Hepatocyte (in vitro differentiated cells): ENCODE measurements around the gene DEFB132. TPM values are rescaled to one million over a fixed set of nuclear protein-coding genes. Genes with fewer than 3 reads are reported as not detected.

Experiments
- DNase-seq: peaks from one replicate; pipeline ENCODE4 v3.0.0-alpha.2; 2016; ENCODE audit warnings: low spot score
- H2AFZ ChIP-seq: fragments of 200-600 bp; sonication (generic); 2 replicates; pipeline ENCODE4 v1.6.0; 2016; ENCODE audit warnings: antibody characterized with exemption, mild to moderate bottlenecking
- H3K27ac ChIP-seq: fragments of 200-600 bp; sonication (generic); 2 replicates; pipeline ENCODE4 v1.5.1; 2016; ENCODE audit warnings: mild to moderate bottlenecking
- H3K27me3 ChIP-seq: fragments of 200-600 bp; sonication (generic); 2 replicates; pipeline ENCODE4 v1.6.1; 2016
- H3K36me3 ChIP-seq: fragments of 200-600 bp; sonication (generic); replicated peaks from 2 replicates; pipeline ENCODE4 v1.5.1; 2016; ENCODE audit warnings: low read depth; ENCODE audit not compliant: insufficient read depth
- H3K4me1 ChIP-seq: fragments of 200-600 bp; sonication (generic); 2 replicates; pipeline ENCODE4 v1.5.1; 2016; ENCODE audit warnings: mild to moderate bottlenecking, moderate library complexity; ENCODE audit not compliant: insufficient read depth
- H3K4me2 ChIP-seq: fragments of 200-600 bp; sonication (generic); 2 replicates; pipeline ENCODE4 v1.6.0; 2016
- H3K4me3 ChIP-seq: fragments of 200-600 bp; sonication (generic); 2 replicates; pipeline ENCODE4 v1.5.1; 2016; ENCODE audit warnings: mild to moderate bottlenecking
- H3K79me2 ChIP-seq: fragments of 200-600 bp; sonication (generic); 2 replicates; pipeline ENCODE4 v1.6.0; 2017; ENCODE audit warnings: mild to moderate bottlenecking
- H3K9me2 ChIP-seq: fragments of 200-600 bp; sonication (generic); replicated peaks from 2 replicates; pipeline ENCODE4 v1.6.0; 2017; ENCODE audit warnings: mild to moderate bottlenecking; ENCODE audit not compliant: insufficient read depth
- H3K9me3 ChIP-seq: fragments of 200-600 bp; sonication (generic); 2 replicates; pipeline ENCODE4 v1.5.1; 2016; ENCODE audit warnings: low read depth, mild to moderate bottlenecking
- H4K20me1 ChIP-seq: fragments of 200-600 bp; sonication (generic); 2 replicates; pipeline ENCODE4 v1.6.0; 2016; ENCODE audit warnings: mild to moderate bottlenecking; ENCODE audit not compliant: insufficient read depth, poor library complexity, severe bottlenecking
- EZH2 ChIP-seq: fragments of 200-600 bp; sonication (generic); IDR thresholded peaks from 2 replicates; pipeline ENCODE4 v1.6.1; 2016; ENCODE audit warnings: antibody characterized with exemption, mild to moderate bottlenecking, borderline replicate concordance
- EZH2phosphoT487 ChIP-seq: fragments of 200-600 bp; sonication (generic); IDR thresholded peaks from one replicate; pipeline ENCODE4 v1.6.1; 2018; ENCODE audit warnings: antibody characterized with exemption, mild to moderate bottlenecking, low read depth, moderate library complexity; ENCODE audit not compliant: unreplicated experiment, severe bottlenecking
- WGBS: methylation state at CpG from one replicate; pipeline ENCODE4 v1.1.6; 2016; ENCODE audit warnings: low lambda C conversion rate; ENCODE audit errors: missing lambda C conversion rate; 5-methylcytosine and 5-hydroxymethylcytosine counted together
- polyA plus RNA-seq: library from polyadenylated mRNA; unstranded; fragments of >200 nt; fragmentation: Nextera tagmentation; extraction: Ambion mirVana; gene quantifications from 2 replicates; pipeline ENCODE4 v1.2.1, GENCODE V29; 2016
- total RNA-seq: library from RNA; depleted of rRNA; stranded (reverse); fragments of >200 nt; gene quantifications from 2 replicates; pipeline ENCODE4 v1.2.3, GENCODE V29; 2014
- TF ChIP-seq, protein P1 (sequence below): fragments of 200-600 bp; sonication (generic); IDR thresholded peaks from 2 replicates; pipeline ENCODE4 v1.5.1; 2016; ENCODE audit warnings: antibody characterized with exemption, mild to moderate bottlenecking; ENCODE audit not compliant: poor library complexity

The DEFB132 gene
- total and polyA plus RNA-seq, 2 experiments from 2014 or later, result not detected

DNA sequence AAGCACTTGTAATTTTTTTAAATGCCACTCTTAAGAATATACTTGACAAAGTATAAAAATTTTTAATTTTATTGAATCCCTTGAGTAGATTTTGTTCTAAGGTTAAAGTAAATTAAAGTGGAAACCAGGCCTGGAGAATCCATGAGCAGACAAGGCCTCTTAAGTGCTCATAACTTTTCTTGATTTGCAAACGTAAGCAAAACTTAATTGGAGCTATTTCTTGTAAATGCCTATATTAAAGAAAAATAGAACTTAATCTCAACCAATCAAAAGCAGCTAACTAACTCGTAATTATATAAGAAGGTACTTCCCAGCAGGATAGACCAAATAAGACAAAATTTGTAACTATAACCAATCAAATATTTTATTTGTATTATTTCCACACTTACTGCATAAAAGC lies 43.1 kb upstream of the DEFB132 start:
- no peak overlapping the region for H2AFZ ChIP-seq
- H4K20me1 ChIP-seq, result no peaks in the 10 kb centered on the region
- H3K9me2 ChIP-seq, result no peaks in the 10 kb centered on the region
- no peaks in the 10 kb centered on the region for H3K4me1 ChIP-seq
- TF ChIP-seq, protein P1, sequence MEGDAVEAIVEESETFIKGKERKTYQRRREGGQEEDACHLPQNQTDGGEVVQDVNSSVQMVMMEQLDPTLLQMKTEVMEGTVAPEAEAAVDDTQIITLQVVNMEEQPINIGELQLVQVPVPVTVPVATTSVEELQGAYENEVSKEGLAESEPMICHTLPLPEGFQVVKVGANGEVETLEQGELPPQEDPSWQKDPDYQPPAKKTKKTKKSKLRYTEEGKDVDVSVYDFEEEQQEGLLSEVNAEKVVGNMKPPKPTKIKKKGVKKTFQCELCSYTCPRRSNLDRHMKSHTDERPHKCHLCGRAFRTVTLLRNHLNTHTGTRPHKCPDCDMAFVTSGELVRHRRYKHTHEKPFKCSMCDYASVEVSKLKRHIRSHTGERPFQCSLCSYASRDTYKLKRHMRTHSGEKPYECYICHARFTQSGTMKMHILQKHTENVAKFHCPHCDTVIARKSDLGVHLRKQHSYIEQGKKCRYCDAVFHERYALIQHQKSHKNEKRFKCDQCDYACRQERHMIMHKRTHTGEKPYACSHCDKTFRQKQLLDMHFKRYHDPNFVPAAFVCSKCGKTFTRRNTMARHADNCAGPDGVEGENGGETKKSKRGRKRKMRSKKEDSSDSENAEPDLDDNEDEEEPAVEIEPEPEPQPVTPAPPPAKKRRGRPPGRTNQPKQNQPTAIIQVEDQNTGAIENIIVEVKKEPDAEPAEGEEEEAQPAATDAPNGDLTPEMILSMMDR, result no peak
- TF ChIP-seq EZH2phosphoT487, result no peak
- TF ChIP-seq EZH2, result no peak
- H3K27ac ChIP-seq, result no peak overlapping the region
- 78% methylated on average over 2 of the region's 2 CpGs for WGBS
- H3K4me2 ChIP-seq, result no peak overlapping the region
- H3K79me2 ChIP-seq, result no peaks in the 10 kb centered on the region
- H3K36me3 ChIP-seq, result no peaks in the 10 kb centered on the region
- DNase-seq, result no peak
- no peak overlapping the region for H3K4me3 ChIP-seq
- no peaks in the 10 kb centered on the region for H3K9me3 ChIP-seq
- H3K27me3 ChIP-seq, result no peaks in the 10 kb centered on the region

DNA sequence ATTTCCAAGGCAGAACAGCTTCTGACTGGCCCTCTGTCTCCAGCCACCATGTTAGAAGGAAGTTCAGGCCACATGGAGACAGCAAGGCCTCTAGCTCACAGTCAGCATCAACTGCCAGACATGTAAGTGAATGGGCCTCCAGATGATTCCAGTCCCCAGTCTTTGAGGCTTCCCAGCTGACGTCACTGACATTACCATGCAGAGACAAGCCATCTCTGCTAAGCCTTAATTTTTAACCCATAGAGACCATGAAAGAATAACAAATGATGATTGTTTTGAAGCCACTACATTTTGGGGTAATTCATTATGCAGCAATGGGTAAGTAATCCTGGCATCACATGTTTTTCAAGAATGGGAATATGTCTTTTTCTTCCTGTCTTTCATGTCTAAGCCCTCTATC lies 41.7 kb upstream of the DEFB132 start:
- H3K4me2 ChIP-seq, result no peak overlapping the region
- H3K36me3 ChIP-seq, result no peaks in the 10 kb centered on the region
- H3K79me2 ChIP-seq, result no peaks in the 10 kb centered on the region
- H3K9me3 ChIP-seq, result no peaks in the 10 kb centered on the region
- 69% methylated on average over 1 of the region's 1 CpG for WGBS
- H3K4me1 ChIP-seq, result no peaks in the 10 kb centered on the region
- no peak overlapping the region for H3K27ac ChIP-seq
- no peak for DNase-seq
- peaks cover 10% of the 10 kb centered on the region for H3K27me3 ChIP-seq
- no peak overlapping the region for H3K4me3 ChIP-seq
- no peaks in the 10 kb centered on the region for H4K20me1 ChIP-seq
- TF ChIP-seq EZH2, result no peak
- TF ChIP-seq, protein P1, result no peak
- TF ChIP-seq EZH2phosphoT487, result no peak
- no peak overlapping the region for H2AFZ ChIP-seq
- no peaks in the 10 kb centered on the region for H3K9me2 ChIP-seq

DNA sequence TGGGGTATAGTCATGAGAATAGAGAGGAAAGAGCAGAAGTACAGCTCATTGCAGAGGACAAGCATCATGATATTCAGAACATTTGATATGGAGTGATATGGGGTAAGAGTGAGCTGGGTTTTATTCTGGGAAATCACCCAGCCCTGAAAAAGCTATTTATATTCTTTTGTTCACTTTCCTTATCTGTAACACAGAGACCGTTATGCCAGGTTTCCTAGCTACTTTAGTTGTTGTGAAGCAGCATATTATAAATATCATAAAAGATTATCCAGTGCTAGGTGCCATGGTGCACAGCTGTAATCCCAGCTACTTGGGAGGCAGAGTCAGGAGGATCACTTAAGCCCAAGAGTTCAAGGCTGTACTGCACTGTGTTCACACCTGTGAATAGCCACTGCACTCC lies 40.3 kb upstream of the DEFB132 start:
- Histone ChIP-seq H3K9me3 (no peaks in the 10 kb centered on the region), H3K4me2 (no peak overlapping the region), H2AFZ (no peak overlapping the region), H3K36me3 (no peaks in the 10 kb centered on the region), H3K4me1 (no peaks in the 10 kb centered on the region), H3K27ac (no peak overlapping the region), H3K9me2 (no peaks in the 10 kb centered on the region), H3K4me3 (no peak overlapping the region), H4K20me1 (no peaks in the 10 kb centered on the region), H3K79me2 (no peaks in the 10 kb centered on the region), H3K27me3 (peaks cover 12% of the 10 kb centered on the region)
- WGBS, result 86% methylated on average over 1 of the region's 1 CpG
- DNase-seq, result no peak
- TF ChIP-seq EZH2phosphoT487, result no peak
- TF ChIP-seq, protein P1, result no peak
- TF ChIP-seq EZH2, result no peak
